Fibroblast of lung (primary cell): ENCODE results near the gene RNF32. TPM values are rescaled to one million over a fixed set of nuclear protein-coding genes. Genes with fewer than 3 reads are reported as not detected.

ENCODE experiments used
- DNase-seq, 2 donors: peaks; one replicate each; pipeline versions ENCODE4 v3.0.0 to v3.0.0-alpha.2; 2010; ENCODE audit warnings: low read depth in 2 of 2
- H2AFZ ChIP-seq: 2 replicates; pipeline ENCODE4 v1.5.1; 2012; ENCODE audit warnings: low read length, control low read depth, inconsistent platforms
- H3K27ac ChIP-seq: 2 replicates; pipeline ENCODE4 v1.5.1; 2011; ENCODE audit warnings: low read length, control low read depth; ENCODE audit not compliant: insufficient read depth
- H3K27me3 ChIP-seq: 2 replicates; pipeline ENCODE4 v1.5.1; 2011; ENCODE audit warnings: mild to moderate bottlenecking, low read length; ENCODE audit not compliant: control insufficient read depth, insufficient read depth
- H3K36me3 ChIP-seq: 2 replicates; pipeline ENCODE4 v1.5.1; 2011; ENCODE audit warnings: low read length; ENCODE audit not compliant: control insufficient read depth, insufficient read depth
- H3K4me1 ChIP-seq: 2 replicates; pipeline ENCODE4 v1.5.1; 2011; ENCODE audit warnings: low read length; ENCODE audit not compliant: control insufficient read depth, insufficient read depth; ENCODE audit errors: extremely low read depth
- H3K4me2 ChIP-seq: 2 replicates; pipeline ENCODE4 v1.5.1; 2011; ENCODE audit warnings: low read length, control low read depth; ENCODE audit not compliant: insufficient read depth; ENCODE audit errors: extremely low read depth
- H3K4me3 ChIP-seq, 4 experiments: fragments of 200-600 bp in 1 of 4; sonication (generic) in 1 of 4; replicated peaks in 1 of 4; 2 replicates each; pipeline ENCODE4 v1.5.1; 2011 to 2016; ENCODE audit warnings: low read length in 4 of 4, low read depth in 3 of 4, mild to moderate bottlenecking in 3 of 4, control low read depth in 2 of 4, inconsistent platforms in 1 of 4, mixed read lengths in 1 of 4; ENCODE audit not compliant: insufficient read depth in 1 of 4; ENCODE audit errors: control extremely low read depth in 1 of 4
- H3K79me2 ChIP-seq: 2 replicates; pipeline ENCODE4 v1.5.1; 2012; ENCODE audit warnings: mild to moderate bottlenecking, low read length, inconsistent platforms; ENCODE audit not compliant: control insufficient read depth, insufficient read depth
- H3K9ac ChIP-seq: 2 replicates; pipeline ENCODE4 v1.5.1; 2011; ENCODE audit warnings: mild to moderate bottlenecking, low read length, control low read depth; ENCODE audit not compliant: insufficient read depth
- H3K9me3 ChIP-seq: 2 replicates; pipeline ENCODE4 v1.5.1; 2012; ENCODE audit warnings: low read depth, low read length; ENCODE audit not compliant: control insufficient read depth, insufficient read depth
- H4K20me1 ChIP-seq: 2 replicates; pipeline ENCODE4 v1.5.1; 2011; ENCODE audit warnings: low read length; ENCODE audit not compliant: control insufficient read depth, insufficient read depth; ENCODE audit errors: extremely low read depth
- EZH2 ChIP-seq: IDR thresholded peaks from 2 replicates; pipeline ENCODE4 v1.5.1; 2012; ENCODE audit warnings: low read length, control low read depth, mild to moderate bottlenecking; ENCODE audit errors: missing control alignments
- polyA plus RNA-seq, 2 donors: library from polyadenylated mRNA; depleted of rRNA in 1 of 2; stranded (reverse) in 1 of 2; unstranded in 1 of 2; fragments of >200 nt; gene quantifications; 2 replicates each; pipeline ENCODE4 v1.2.1, GENCODE V29; 2011 to 2012; ENCODE audit warnings: missing spikeins in 1 of 2
- total RNA-seq: library from RNA; depleted of rRNA; stranded (reverse); fragments of >200 nt; gene quantifications from 2 replicates; pipeline ENCODE4 v1.2.1, GENCODE V29; 2014
- TF ChIP-seq, protein P1 (sequence below), 2 donors: IDR thresholded peaks in 1 of 2; conservative IDR thresholded peaks in 1 of 2; 1 replicate in 1 of 2; 2 replicates in 1 of 2; pipeline ENCODE4 v1.5.1; 2011 to 2012; ENCODE audit warnings: low read length in 2 of 2, control low read depth in 1 of 2, inconsistent platforms in 1 of 2, low read depth in 1 of 2, mild to moderate bottlenecking in 1 of 2

Gene RNF32
- total and polyA plus RNA-seq, 2 donors (not counting 1 experiment from before 2014, with no cell fraction given): 0.91 to 2.8 TPM

DNA sequence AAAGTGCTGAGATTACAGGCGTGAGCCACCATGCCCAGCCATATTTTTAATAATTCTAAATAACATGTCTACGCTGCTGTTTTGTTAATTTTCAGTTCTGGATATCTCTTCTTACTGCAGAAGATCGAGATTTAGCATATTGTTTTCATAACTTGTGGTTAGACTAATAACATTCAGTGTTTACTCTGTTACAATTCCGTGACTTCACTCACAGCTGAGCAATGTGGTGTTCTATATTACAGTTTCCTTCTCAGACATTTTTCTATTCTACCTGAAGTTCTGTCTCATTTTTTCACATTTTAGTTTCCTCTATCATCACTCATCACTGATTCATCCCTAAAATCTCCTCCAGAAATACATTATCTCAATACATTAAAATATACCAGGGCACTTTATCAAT lies 10.9 kb downstream of the RNF32 start:
- Histone ChIP-seq H3K4me2 (no peak overlapping the region), H3K36me3 (no peaks in the 10 kb centered on the region), H3K4me3 (no peak overlapping the region), H3K79me2 (no peaks in the 10 kb centered on the region), H3K27ac (no peak overlapping the region), H3K4me1 (no peaks in the 10 kb centered on the region), H2AFZ (no peak overlapping the region), H4K20me1 (no peaks in the 10 kb centered on the region), H3K9me3 (no peaks in the 10 kb centered on the region), H3K9ac (no peak overlapping the region), H3K27me3 (no peaks in the 10 kb centered on the region)
- no peak for DNase-seq
- TF ChIP-seq, protein P1, sequence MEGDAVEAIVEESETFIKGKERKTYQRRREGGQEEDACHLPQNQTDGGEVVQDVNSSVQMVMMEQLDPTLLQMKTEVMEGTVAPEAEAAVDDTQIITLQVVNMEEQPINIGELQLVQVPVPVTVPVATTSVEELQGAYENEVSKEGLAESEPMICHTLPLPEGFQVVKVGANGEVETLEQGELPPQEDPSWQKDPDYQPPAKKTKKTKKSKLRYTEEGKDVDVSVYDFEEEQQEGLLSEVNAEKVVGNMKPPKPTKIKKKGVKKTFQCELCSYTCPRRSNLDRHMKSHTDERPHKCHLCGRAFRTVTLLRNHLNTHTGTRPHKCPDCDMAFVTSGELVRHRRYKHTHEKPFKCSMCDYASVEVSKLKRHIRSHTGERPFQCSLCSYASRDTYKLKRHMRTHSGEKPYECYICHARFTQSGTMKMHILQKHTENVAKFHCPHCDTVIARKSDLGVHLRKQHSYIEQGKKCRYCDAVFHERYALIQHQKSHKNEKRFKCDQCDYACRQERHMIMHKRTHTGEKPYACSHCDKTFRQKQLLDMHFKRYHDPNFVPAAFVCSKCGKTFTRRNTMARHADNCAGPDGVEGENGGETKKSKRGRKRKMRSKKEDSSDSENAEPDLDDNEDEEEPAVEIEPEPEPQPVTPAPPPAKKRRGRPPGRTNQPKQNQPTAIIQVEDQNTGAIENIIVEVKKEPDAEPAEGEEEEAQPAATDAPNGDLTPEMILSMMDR (conservative IDR thresholded peaks at IDR 0.05 in 1 of 2, IDR thresholded peaks at IDR 0.05 in 1 of 2; ENCODE audit: low read depth in 1 of 2, low read length in 2 of 2): no peak
- no peak for TF ChIP-seq EZH2

DNA sequence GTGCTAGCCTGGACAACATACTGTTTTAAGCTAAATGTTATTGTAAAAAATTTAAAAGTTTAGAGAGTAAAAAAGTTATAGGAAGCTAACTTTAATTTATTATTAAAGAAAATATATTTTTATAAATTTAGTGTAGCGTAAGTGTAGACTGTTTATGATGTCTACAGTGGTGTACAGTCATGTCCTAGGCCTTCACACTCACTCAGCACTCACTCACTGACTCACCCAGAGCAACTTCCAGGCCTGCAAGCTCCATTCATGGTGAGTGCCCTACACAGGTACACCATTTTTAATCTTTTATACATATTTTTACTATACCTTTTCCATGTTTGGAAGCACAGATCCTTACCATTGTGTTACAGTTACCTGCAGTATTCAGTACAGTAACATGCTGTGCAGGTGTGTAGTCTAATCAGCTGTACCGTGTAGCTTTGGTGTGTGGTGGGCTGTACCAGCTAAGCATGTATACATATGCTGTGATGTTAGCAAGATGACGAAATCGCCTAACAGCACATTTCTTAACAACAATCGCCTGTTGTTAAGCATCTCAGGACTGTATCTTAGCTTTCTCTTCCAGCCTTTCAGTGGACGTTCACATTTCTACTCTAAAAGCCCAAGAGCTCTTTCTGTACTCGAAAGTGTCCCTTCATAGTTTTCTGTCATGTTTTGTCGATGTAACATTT lies 12.5 kb downstream of the RNF32 start:
- Histone ChIP-seq H3K4me1 (no peaks in the 10 kb centered on the region), H3K9ac (no peak overlapping the region), H3K9me3 (no peaks in the 10 kb centered on the region), H3K27me3 (no peaks in the 10 kb centered on the region), H2AFZ (no peak overlapping the region), H3K79me2 (no peaks in the 10 kb centered on the region), H3K4me2 (no peak overlapping the region), H3K4me3 (no peak overlapping the region), H3K27ac (no peak overlapping the region), H4K20me1 (no peaks in the 10 kb centered on the region), H3K36me3 (no peaks in the 10 kb centered on the region)
- TF ChIP-seq, protein P1 (conservative IDR thresholded peaks at IDR 0.05 in 1 of 2, IDR thresholded peaks at IDR 0.05 in 1 of 2; ENCODE audit: low read depth in 1 of 2, low read length in 2 of 2): no peak
- no peak for TF ChIP-seq EZH2
- peak in 1 of 2 donors; percentile 30 for DNase-seq

DNA sequence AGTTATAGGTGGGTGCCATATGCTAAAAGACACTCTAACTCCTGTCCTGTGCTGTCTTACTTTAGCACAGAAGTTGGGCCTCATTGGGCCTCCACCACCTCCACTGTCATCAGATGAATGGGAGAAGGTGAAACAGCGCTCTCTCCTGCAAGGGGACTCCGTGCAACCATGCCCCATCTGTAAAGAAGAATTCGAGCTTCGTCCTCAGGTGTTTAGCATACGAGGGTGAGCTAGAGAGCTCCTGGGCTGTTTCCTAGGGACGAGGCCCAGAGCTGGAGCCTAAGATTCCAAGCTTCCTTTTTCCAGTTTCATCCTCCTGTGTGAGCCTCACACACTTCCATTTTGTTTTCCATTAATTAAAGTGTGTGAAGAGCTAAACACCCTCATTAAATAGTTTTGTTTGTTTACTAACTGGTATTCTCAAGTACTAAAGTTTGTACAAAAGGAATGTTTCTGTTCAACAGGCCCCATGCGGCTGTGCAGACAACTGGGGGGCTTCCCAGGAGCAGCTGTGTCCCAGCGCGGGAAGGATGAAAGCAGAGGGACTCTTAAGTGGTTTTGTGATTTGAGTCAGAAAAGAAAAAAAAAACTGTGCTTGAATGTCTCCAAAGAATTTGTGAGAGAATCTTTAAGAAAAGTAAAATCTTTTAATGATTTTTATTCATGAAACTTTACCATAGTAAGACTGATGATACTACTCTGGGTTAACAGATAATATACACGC lies 14.1 kb downstream of the RNF32 start:
- no peak overlapping the region for H3K9ac ChIP-seq
- H3K27me3 ChIP-seq: no peaks in the 10 kb centered on the region
- no peaks in the 10 kb centered on the region for H4K20me1 ChIP-seq
- H3K79me2 ChIP-seq: no peaks in the 10 kb centered on the region
- no peak overlapping the region for H3K27ac ChIP-seq
- DNase-seq: no peak
- no peaks in the 10 kb centered on the region for H3K9me3 ChIP-seq
- TF ChIP-seq, protein P1 (conservative IDR thresholded peaks at IDR 0.05 in 1 of 2, IDR thresholded peaks at IDR 0.05 in 1 of 2; ENCODE audit: low read depth in 1 of 2, low read length in 2 of 2): no peak
- no peak for TF ChIP-seq EZH2
- no peaks in the 10 kb centered on the region for H3K36me3 ChIP-seq
- H3K4me3 ChIP-seq: no peak overlapping the region
- H3K4me2 ChIP-seq: no peak overlapping the region
- H3K4me1 ChIP-seq: no peaks in the 10 kb centered on the region
- no peak overlapping the region for H2AFZ ChIP-seq
